ENCODE measurements around the gene SCN2B.

DNA sequence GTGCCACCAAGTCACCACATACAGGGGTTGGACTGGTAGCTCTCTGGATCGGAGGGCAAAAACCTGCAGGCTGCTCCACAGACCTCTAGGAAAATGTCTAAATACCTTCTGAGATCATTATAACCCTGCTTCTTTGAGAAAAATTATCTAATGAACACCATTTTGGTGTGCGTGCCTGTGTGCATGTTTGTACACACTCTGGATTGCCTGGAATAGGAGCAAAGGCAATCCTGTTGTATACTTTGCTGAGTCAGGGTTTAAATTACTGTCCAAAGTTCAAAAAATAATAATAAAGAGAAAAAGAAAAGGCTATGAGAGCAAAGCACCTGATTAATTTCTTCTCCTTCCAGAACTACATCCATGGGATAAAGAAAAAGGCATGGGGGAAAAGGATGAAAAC lies 37.3 kb upstream of the SCN2B start:
- TF ChIP-seq, protein P1, sequence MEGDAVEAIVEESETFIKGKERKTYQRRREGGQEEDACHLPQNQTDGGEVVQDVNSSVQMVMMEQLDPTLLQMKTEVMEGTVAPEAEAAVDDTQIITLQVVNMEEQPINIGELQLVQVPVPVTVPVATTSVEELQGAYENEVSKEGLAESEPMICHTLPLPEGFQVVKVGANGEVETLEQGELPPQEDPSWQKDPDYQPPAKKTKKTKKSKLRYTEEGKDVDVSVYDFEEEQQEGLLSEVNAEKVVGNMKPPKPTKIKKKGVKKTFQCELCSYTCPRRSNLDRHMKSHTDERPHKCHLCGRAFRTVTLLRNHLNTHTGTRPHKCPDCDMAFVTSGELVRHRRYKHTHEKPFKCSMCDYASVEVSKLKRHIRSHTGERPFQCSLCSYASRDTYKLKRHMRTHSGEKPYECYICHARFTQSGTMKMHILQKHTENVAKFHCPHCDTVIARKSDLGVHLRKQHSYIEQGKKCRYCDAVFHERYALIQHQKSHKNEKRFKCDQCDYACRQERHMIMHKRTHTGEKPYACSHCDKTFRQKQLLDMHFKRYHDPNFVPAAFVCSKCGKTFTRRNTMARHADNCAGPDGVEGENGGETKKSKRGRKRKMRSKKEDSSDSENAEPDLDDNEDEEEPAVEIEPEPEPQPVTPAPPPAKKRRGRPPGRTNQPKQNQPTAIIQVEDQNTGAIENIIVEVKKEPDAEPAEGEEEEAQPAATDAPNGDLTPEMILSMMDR (conservative IDR thresholded peaks at IDR 0.05; ENCODE audit: low read length): no peak
- no peak for TF ChIP-seq EZH2phosphoT487 (IDR thresholded peaks at IDR 0.05; ENCODE audit: borderline replicate concordance, low read depth, low read length)
